ENCODE data around the gene PLCXD3. TPM values are rescaled to one million over a fixed set of nuclear protein-coding genes. Genes with fewer than 3 reads are reported as not detected.
"Not testable (repeated sequence)": the region's sequence is repeated elsewhere in the genome, so short reads cannot be mapped to it uniquely, and the experiment has no call there.

The PLCXD3 gene
- total RNA-seq, 1 experiment from 2014 or later, result 2.4 TPM

- not testable (repeated sequence) for DNase-seq (ENCODE audit: low read depth)
These were observed 16.8 kb downstream of the PLCXD3 start for GRCh38 chr5:41493490-41494126.

DNA sequence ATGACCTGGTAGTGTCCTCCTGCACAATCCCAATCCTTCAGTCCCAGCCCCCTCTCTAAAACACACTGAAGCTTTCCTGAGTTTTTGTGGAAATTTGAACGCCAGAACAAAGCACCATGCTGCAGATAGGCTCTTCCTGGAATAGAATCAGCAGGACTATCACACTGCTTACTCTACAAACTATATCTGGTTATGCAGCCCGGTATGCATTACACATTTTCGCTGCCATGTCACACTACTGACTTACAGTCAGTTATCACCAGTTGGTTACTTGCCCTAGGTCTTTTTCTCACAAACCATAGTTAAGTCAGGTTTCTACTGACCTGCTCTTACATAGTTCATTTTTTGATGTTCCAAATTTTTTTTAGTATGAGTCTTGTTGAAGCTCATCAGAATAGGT lies 24.9 kb downstream of the PLCXD3 start:
- DNase-seq (ENCODE audit: low read depth), result no peak

DNA sequence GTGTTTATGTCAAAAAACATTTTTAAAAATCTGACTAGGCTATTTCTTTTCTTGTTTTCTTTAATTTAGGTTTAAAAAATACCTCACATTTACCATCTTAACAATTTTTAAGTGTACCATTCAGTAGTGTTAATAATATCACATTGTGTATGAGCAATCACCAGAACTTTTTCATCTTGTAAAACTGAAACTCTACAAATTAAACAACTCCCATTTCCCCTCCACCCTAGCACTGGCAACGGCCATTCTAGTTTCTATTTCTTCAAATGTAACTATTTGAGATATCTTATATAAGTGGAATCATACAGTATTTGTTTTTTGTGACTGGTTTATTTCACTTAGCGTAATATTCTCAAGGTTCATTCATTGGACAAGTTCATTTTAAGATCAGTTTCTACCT lies 27.7 kb downstream of the PLCXD3 start:
- no peak for DNase-seq (ENCODE audit: low read depth)

GRCh38 chr5:41482173-41482572 lies 28.2 kb downstream of the PLCXD3 start:
- DNase-seq (ENCODE audit: low read depth), result no peak

DNA sequence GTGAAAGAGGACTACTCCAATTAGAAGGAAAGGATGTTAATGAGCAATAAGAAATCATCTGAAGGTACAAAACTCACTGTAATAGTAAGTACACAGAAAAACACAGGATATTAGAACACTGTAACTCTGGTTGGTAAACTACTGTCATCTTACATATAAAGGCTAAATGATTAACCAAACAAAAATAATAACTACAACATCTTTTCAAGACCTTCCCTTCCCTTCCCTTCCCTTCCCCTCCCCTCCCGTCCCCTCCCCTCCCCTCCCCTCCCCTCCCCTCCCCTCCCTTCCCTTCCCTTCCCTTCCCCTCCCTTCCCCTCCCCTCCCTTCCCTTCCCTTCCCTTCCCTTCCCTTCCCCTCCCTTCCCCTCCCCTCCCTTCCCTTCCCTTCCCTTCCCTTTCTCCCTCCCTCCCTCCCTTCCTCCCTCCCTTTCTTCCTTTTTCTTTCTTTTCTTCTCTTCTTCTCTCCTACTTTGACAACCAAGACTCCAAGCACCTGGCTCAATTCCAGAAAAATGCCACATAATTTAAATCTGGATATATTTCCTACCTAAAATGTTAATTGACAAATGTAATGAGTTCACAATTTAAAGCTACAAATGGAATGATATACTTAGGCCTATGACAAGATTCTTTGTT lies 38.7 kb downstream of the PLCXD3 start:
- DNase-seq (ENCODE audit: low read depth), result not testable (repeated sequence)

- peak; percentile 18 for DNase-seq (ENCODE audit: low read depth)
These were observed 44.8 kb downstream of the PLCXD3 start for GRCh38 chr5:41465493-41466171.

DNA sequence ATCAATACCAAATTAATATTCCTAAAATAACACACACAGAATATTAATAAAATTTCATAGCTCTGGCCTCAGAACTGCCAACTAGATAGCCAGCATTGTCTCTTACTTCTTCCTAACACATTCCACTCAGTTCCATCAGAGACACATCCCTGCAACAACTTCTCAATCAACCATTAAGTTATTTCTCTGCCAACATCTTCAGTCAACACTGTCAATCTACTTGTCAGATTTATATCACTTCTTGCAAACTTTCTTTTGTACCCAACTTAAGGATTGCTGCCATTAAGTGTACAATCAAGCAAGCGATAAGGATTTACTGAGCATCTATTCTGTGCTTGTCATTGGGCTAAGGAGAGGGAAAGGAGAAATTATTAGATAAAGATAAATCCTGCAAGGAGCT lies 50.8 kb downstream of the PLCXD3 start:
- no peak for DNase-seq (ENCODE audit: low read depth)

- DNase-seq (ENCODE audit: low read depth), result no peak
These were observed 53.3 kb downstream of the PLCXD3 start for GRCh38 chr5:41457094-41457493.

DNA sequence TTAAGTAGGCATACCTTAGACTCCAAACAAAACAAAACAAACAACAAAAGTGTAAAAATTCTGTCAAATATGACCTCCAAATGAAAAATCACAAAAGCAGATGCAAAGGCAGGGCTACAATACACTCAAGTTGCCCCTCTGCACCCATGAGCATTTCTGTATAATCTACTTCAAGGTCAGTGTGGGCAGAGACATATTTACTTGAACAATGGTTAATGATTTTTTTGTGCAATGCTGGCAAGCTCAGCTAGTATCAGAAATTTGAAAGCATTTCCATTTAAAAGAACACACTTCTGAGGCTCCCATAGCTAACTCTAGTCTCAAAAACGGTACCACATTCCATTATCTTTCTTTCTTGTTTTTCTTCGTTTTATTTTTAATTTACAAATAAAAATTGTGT lies 57.9 kb downstream of the PLCXD3 start:
- no peak for DNase-seq (ENCODE audit: low read depth)

DNA sequence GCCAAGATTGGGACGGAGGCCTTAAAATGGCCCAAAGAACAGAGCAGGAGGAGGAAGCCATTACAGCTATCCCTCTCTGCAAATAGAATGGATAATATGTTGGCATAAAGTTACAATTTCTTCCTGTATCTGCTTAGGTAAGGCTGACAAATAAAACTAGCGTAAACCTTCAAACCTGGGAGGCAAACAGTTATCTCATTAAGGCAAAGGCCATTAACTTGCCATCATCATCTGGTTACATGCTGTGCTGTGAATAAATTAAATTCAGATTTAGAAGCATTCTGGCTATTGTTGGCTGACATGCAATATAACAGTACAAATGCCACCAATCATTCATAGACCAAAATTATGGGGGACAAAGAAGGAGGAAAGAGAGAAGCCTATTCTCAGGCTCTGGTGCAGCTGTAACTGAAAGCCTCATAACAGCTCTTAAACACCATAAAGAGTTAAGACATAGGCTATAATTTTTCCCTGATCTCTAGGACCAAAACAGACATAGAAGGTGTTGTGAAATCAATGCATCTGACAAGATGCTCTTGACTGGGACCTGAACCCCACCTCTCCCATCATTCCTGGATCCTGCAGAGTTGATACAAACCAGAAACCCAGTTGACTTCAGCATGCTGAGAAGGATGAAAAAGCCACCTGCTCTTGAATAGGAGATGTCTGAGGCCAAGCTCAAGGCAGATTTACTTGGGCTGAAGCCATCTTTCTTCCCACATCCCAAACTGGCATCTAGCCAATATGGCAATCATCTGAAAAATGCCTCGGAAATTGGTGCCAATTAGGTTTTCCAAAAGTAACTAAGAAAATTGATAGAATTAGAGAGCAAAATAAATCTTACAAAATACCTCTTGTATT lies 62.5 kb downstream of the PLCXD3 start:
- DNase-seq (ENCODE audit: low read depth), result no peak

DNA sequence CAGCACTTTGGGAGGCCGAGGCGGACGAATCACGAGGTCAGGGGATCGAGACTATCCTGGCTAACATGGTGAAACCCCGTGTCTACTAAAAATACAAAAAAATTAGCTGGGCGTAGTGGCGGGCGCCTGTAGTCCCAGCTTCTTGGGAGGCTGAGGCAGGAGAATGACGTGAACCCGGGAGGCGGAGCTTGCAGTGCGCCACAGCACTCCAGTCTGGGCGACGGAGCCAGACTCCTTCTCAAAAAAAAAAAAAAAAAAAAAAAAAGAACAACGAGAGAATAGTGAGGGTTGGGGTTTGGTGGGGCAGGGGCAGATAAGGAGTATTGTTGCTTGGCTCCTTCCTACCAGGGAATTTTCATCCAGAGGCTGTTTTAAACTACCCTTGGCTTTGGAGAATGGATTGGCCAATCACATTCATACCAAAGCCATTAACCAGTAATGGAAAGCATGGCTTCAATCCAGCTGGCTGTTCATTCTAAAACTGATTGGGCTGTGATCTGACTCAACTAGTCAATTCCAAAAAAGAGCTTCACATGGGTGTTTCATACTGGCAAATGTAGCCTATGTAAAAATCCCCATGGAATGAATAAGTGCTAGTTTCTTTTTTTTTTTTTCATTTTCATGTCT lies 64.4 kb downstream of the PLCXD3 start:
- peak; percentile 5 for DNase-seq (ENCODE audit: low read depth)

DNA sequence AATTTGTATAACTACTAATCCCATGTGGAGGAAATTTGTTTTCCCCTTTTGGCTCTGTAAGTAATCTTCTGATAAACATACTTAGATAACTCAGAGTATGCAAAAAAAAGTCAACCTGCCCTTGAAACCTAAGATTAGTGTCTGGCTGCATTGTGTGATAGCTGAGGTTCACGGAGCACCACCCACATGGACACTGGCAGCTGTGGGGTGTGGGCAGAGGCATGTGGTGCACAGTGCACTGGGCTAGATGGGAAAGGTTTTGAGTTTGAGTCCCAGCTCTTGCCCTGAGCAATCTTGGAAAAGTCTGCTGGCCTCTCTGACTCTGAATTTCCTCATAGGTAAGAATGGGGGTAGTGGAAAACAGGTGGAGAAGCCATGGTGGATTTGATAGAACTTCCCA lies 75.1 kb downstream of the PLCXD3 start:
- DNase-seq (ENCODE audit: low read depth), result no peak

GRCh38 chr5:41433552-41434181 lies 76.7 kb downstream of the PLCXD3 start:
- no peak for DNase-seq (ENCODE audit: low read depth)

DNA sequence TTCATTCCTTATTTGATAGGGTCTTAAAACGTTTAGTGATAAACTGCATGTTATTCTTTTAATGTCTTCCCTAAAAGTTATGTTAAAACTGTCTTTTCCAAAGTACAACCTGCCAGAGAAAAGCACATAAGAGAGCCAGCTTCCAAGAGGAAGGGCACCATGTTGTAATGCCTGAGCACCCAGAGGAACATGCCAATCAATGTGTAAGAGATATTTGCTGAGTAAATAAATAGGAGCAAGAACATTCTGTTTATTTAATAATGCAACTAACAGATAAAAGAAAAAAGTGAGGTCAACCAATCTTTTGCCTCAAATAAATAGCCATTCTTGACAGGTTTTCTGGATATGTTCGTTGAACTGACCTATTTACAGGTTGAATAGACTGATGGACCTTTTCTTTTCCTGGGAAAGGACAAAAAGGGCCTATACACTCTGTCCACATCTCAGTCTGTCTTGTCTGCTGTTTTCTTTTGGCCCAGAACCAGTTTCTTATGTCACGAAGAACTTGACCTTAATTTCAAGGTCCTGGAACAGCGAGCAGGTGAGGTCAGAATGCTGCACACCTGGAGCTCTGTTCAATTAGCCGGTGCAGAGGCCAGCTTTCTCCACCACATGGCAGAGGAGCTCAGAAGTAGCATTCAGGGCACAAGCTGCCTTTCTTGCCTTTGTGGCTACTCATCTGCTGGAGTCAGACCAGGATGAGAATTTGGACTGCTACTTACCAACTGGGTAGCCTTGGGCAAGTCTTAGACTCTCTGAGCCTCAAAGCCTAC lies 77.7 kb downstream of the PLCXD3 start:
- DNase-seq (ENCODE audit: low read depth), result no peak

DNA sequence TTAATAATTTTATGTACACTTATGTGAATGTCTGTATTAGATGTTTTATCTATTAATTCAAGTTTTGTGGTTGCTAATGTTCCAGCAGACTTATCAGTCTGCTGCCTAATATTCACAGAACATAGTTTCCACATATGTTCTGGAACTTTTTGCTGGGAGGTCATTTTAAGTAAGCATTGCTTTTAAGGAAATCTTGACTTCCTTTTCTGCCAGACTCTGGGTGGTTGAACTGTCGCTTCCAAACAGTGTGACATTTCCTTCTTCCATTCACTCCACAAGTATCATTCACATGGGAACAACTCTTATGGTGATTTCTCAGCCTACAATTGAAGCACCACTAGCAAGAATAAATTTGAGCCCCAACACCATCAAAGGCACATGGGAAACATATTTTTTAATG lies 82.9 kb downstream of the PLCXD3 start:
- no peak for DNase-seq (ENCODE audit: low read depth)

DNA sequence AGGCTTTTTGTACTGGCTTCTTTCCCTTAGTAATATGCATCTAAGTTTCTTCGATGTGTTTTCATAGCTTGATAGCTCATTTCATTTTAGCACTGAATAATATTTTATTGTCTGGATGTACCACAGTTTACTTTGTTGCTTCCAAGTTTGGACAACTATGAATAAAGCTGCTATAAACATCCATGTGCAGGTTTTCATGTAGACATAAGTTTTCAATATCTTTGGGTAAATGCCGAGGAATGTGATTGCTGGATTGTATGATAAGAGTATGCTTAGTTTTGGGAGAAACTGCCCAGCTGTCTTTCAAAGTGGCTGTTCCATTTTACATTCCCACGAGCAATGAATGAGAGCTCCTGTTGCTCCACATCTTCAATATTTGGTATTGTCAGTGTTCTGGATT lies 84.7 kb downstream of the PLCXD3 start:
- DNase-seq (ENCODE audit: low read depth), result no peak

- DNase-seq (ENCODE audit: low read depth), result no peak
These were observed 89.8 kb downstream of the PLCXD3 start for GRCh38 chr5:41420492-41421067.

- DNase-seq (ENCODE audit: low read depth), result peak; percentile 73
These were observed 92.0 kb downstream of the PLCXD3 start for GRCh38 chr5:41418220-41419031.

- peak; percentile 53 for DNase-seq (ENCODE audit: low read depth)
These were observed 94.1 kb downstream of the PLCXD3 start for GRCh38 chr5:41416336-41416735.
